ENCODE data around the gene GAS5.
"Not testable (repeated sequence)": the region's sequence is repeated elsewhere in the genome, so short reads cannot be mapped to it uniquely, and the experiment has no call there.

GAS5 gene

DNA sequence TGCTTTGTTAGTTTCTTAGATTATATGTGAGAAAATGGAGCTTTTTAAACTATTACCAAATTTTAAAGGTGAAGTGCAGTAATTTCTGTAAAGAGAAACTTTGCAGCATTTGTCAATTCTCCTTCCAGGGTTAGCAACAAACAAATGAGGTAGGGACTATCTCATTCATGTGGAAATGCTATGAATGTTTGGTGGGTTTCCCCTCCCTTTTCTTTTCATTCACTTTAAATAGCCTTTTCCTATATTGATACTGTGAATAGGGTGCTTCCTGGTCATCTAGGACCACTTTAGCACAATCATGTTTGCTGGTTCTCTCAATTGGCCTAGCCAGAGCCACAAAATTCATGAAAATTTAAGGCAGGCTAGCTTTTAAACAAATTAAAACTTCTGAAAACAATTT lies 21.0 kb upstream of the GAS5 start:
- POLR2A ChIA-PET = interaction anchor here (0.9 kb wide), 1 partner anchor 21 kb away, joined by 3 read pairs; no protein-coding TSS in a partner anchor

DNA sequence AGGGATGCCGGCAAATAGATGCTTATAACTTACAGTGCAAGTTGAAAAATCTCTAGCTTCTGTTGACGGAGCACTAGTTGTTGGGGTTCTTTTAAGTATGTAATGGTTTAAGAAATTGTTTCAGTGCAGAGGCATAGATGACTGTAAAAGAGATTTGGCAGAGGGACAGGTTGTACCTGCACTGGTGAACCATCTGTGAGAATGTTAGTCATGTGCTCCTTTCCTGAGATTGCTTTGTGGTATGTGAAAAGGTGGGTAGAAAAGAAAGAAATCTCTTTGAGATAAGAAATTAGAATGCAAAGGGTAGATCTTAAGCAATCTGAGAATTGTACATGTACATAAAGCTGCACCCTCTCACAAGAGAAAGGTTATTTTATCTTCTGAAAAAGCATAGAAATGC lies 19.8 kb upstream of the GAS5 start:
- TF ChIP-seq, protein P1, sequence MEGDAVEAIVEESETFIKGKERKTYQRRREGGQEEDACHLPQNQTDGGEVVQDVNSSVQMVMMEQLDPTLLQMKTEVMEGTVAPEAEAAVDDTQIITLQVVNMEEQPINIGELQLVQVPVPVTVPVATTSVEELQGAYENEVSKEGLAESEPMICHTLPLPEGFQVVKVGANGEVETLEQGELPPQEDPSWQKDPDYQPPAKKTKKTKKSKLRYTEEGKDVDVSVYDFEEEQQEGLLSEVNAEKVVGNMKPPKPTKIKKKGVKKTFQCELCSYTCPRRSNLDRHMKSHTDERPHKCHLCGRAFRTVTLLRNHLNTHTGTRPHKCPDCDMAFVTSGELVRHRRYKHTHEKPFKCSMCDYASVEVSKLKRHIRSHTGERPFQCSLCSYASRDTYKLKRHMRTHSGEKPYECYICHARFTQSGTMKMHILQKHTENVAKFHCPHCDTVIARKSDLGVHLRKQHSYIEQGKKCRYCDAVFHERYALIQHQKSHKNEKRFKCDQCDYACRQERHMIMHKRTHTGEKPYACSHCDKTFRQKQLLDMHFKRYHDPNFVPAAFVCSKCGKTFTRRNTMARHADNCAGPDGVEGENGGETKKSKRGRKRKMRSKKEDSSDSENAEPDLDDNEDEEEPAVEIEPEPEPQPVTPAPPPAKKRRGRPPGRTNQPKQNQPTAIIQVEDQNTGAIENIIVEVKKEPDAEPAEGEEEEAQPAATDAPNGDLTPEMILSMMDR (IDR thresholded peaks at IDR 0.05; ENCODE audit: insufficient read depth, low read length, missing control alignments) = no peak
- POLR2A ChIA-PET = no interaction called here
- no peak overlapping the region for H3K4me3 ChIP-seq (ENCODE audit: low read depth, low read length)
- no peak for DNase-seq (ENCODE audit: low read depth, low spot score)
- CTCF ChIA-PET = no interaction called here

More for the DNA sequence above, 21.0 kb upstream of the GAS5 start:
- TF ChIP-seq, protein P1 (IDR thresholded peaks at IDR 0.05; ENCODE audit: insufficient read depth, low read length, missing control alignments) = no peak
- no peak for DNase-seq (ENCODE audit: low read depth, low spot score)
- H3K4me3 ChIP-seq (ENCODE audit: low read depth, low read length) = no peak overlapping the region
- CTCF ChIA-PET = no interaction called here

DNA sequence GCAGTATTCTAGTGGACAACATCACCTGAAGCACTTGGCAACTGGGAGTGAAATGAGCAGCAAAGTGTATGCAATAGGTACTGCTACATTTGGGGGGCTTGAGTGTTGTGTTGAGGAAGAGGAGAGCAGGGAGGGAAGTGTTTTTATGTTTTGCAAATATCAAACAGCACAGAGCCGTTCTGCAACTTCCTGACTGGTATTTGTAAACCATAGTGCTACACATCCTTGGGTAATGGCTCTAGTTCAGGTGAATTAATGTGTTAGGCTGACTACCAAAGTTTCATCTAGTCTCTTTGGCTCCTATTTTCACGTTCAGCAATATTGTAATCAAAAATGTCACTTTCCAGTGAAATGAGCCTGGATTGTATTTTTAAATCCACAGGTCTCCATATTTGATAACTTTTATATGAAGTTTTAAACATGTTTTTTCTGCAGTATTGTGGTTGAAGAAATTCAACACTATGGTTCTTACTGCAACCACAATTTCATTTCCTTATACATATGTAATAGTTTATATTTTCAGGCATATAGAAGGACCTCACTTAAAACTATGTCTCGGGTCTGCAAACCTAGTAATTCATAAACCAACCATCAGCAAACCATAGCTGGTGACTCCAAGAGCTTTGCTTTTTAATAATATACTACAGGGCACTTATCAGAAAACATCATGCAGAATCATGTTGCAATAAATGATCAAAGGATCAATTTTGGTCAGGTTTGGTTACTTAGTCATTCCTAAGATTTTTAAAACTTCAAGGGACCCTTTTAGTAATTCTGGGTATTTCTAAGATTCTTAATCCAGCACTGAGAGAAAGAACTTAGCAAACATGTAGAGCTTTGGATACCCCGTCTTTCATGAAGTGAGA lies 19.2 kb upstream of the GAS5 start:
- TF ChIP-seq, protein P1 (IDR thresholded peaks at IDR 0.05; ENCODE audit: insufficient read depth, low read length, missing control alignments) = no peak
- no peak overlapping the region for H3K4me3 ChIP-seq (ENCODE audit: low read depth, low read length)
- POLR2A ChIA-PET = no interaction called here
- DNase-seq (ENCODE audit: low read depth, low spot score) = no peak
- CTCF ChIA-PET = no interaction called here

DNA sequence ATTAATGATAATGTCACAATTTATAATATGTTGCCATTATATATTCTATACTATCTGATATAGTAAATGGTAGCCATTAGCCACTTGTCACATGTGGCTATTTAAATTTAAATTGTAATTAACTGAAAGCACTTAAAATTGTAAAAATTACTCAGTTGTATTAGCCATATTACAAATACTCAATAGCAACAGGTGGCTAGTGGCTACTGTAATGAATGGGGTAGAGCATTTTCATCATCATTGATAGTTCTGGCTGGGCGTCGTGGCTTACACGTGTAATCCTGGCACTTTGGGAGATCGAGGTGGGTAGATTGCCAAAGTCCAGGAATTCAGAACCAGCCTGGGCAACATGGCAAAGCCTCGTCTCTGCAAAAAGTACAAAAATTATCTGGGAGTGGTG lies 16.9 kb upstream of the GAS5 start:
- no peak for DNase-seq (ENCODE audit: low read depth, low spot score)
- TF ChIP-seq, protein P1 (IDR thresholded peaks at IDR 0.05; ENCODE audit: insufficient read depth, low read length, missing control alignments) = no peak
- no peak overlapping the region for H3K4me3 ChIP-seq (ENCODE audit: low read depth, low read length)
- ChIA-PET CTCF (no interaction called here), POLR2A (interaction anchor here (0.6 kb wide), 1 partner anchor 130 kb away, joined by 3 read pairs; no protein-coding TSS in a partner anchor)

DNA sequence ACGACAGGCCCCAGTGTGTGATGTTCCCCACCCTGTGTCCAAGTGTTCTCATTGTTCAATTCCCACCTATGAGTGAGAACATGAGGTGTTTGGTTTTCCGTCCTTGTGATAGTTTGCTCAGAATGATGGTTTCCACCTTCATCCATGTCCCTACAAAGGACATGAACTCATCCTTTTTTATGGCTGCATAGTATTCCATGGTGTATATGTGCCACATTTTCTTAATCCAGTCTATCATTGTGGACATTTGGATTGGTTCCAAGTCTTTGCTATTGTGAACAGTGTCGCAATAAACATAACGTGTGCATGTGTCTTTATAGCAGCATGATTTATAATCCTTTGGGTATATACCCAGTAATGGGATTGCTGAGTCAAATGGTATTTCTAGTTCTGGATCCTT lies 13.3 kb upstream of the GAS5 start:
- DNase-seq (ENCODE audit: low read depth, low spot score); CTCF ChIA-PET; POLR2A ChIA-PET; H3K4me3 ChIP-seq (ENCODE audit: low read depth, low read length): not testable (repeated sequence)

DNA sequence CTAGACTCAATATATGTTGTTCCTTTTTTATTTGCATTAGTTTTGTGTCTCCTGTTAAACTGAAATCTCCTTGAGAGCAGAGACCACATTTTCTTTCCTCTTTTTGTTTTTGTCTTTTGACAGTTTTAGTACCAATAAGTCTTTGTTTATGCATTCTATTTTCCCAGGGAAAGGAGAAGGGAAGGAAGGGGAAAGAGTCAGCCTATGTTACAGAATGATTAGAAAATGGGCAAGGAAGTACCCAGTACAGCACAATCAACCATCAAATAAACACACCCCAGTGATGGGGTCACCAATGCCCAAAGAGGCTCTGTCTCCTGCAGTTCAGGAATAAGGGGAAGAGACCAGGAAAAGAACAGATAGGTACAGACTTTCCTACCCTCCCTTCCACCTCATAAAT lies 10.5 kb upstream of the GAS5 start:
- POLR2A ChIA-PET = no interaction called here
- DNase-seq (ENCODE audit: low read depth, low spot score) = no peak
- H3K4me3 ChIP-seq (ENCODE audit: low read depth, low read length) = no peak overlapping the region
- CTCF ChIA-PET = interaction anchor here (1.1 kb wide), 1 partner anchor 9 kb away, joined by 3 read pairs; no protein-coding TSS in a partner anchor
- TF ChIP-seq, protein P1 (IDR thresholded peaks at IDR 0.05; ENCODE audit: insufficient read depth, low read length, missing control alignments) = no peak

Data from AG04449 (cell line).